ENCODE data around the gene YJU2.

DNA sequence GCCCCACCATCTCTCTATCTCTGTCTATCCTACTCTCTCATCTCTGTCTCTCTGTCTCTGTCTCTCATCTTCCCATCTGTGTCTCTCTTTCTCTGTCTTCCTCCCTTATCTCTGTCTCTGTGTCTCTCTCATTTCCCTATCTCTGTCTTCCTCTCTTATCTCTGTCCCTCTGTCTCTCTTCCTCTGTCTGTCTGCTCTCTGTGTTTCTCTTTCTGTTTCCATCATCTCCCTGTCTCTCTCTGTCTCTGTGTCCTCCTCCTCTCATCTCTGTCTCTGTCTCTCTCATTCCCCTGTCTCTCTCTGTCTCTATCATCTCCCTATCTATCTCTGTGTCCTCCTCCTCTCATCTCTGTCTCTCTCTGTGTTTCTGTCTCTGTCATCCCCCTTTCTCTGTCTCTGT is 19.1 kb upstream of the YJU2 start:
- TF ChIP-seq, protein P1, sequence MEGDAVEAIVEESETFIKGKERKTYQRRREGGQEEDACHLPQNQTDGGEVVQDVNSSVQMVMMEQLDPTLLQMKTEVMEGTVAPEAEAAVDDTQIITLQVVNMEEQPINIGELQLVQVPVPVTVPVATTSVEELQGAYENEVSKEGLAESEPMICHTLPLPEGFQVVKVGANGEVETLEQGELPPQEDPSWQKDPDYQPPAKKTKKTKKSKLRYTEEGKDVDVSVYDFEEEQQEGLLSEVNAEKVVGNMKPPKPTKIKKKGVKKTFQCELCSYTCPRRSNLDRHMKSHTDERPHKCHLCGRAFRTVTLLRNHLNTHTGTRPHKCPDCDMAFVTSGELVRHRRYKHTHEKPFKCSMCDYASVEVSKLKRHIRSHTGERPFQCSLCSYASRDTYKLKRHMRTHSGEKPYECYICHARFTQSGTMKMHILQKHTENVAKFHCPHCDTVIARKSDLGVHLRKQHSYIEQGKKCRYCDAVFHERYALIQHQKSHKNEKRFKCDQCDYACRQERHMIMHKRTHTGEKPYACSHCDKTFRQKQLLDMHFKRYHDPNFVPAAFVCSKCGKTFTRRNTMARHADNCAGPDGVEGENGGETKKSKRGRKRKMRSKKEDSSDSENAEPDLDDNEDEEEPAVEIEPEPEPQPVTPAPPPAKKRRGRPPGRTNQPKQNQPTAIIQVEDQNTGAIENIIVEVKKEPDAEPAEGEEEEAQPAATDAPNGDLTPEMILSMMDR (IDR thresholded peaks at IDR 0.05), result no peak
- TF ChIP-seq POLR2A (IDR thresholded peaks at IDR 0.05), result no peak

All from vagina (tissue), 2 donors.